GM23248 (cell line): Measurements from ENCODE around the gene ADH4.

ENCODE experiments used
- EZH2 ChIP-seq: fragments of 200-600 bp; sonication (generic); IDR thresholded peaks from 2 replicates; pipeline ENCODE4 v1.6.1; 2018; ENCODE audit warnings: antibody characterized with exemption, mild to moderate bottlenecking; ENCODE audit not compliant: insufficient read depth, poor library complexity, severe bottlenecking
- EZH2phosphoT487 ChIP-seq: fragments of 200-600 bp; sonication (generic); IDR thresholded peaks from 2 replicates; pipeline ENCODE4 v1.6.1; 2018; ENCODE audit warnings: antibody characterized with exemption, moderate library complexity, mild to moderate bottlenecking, low read depth; ENCODE audit not compliant: insufficient read depth

- TF ChIP-seq EZH2phosphoT487 = no peak
- no peak for TF ChIP-seq EZH2
Observed at GRCh38 chr4:99161373-99162099, 17.4 kb upstream of the ADH4 start.
